ENCODE measurements around the gene KDF1.

DNA sequence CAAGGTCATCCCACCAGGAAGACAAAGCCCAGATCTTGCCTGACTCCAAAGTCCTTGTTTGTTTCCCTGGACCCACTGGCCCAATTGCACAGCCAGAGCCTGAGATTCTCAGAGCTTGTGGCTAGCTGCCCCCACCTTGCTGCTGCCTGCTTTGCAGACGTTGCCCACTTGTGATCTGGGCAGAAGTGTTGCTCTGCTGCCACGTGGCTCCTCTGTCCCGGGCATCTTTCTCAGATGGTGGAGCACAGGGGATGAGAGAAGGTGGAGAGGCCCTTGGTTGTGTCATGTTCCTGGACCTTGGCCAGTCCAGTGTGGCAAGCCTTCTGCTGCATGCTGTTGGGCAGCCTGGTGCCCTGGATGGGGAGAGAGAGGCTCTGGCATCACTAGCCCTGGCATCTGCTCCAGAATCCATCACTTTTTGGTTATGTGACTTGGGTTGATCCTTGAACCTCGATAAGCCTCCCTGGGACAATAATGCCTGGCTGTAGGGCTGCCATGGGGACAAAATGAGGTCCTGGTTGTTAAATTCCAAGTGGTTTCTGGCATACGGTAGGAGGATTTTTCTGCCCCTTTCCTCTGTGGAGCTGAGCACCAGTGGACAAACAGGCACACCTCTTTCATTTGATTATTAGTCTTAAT lies 44.9 kb downstream of the KDF1 start:
- TF ChIP-seq SRF (IDR thresholded peaks at IDR 0.05; ENCODE audit: low read depth), result no peak
- TF ChIP-seq ZNF274 (IDR thresholded peaks at IDR 0.05; ENCODE audit: low read depth, low read length), result no peak
- no peak for TF ChIP-seq POLR2A (IDR thresholded peaks at IDR 0.05; ENCODE audit: borderline replicate concordance, extremely low read depth, insufficient read depth, insufficient read length)
- no peak for TF ChIP-seq YY1 (IDR thresholded peaks at IDR 0.05; ENCODE audit: extremely low read depth, insufficient replicate concordance, low read depth, low read length)
- TF ChIP-seq EZH2 (IDR thresholded peaks at IDR 0.05), result no peak
- TF ChIP-seq EZH2phosphoT487 (IDR thresholded peaks at IDR 0.05; ENCODE audit: borderline replicate concordance), result no peak
- no peak for TF ChIP-seq CTCF (IDR thresholded peaks at IDR 0.05 in 2 of 3, conservative IDR thresholded peaks at IDR 0.05 in 1 of 3; ENCODE audit: borderline replicate concordance in 1 of 3, insufficient read depth in 1 of 3, low read depth in 2 of 3, low read length in 2 of 3)
- no peak for TF ChIP-seq JUND (IDR thresholded peaks at IDR 0.05)
- no peak for TF ChIP-seq POLR2AphosphoS5 (IDR thresholded peaks at IDR 0.05; ENCODE audit: low read depth, low read length)
